Right atrium auricular region (tissue), 2 donors: ENCODE data around the gene TMEM184B. TPM values are rescaled to one million over a fixed set of nuclear protein-coding genes. Genes with fewer than 3 reads are reported as not detected.
A peak's percentile ranks its signal among the peaks of the same experiment; 100 is the strongest.

Experiments
- DNase-seq: peaks from one replicate; pipeline ENCODE4 v3.0.0-alpha.2; 2019; ENCODE audit warnings: low spot score
- H3K27ac ChIP-seq, 2 donors: fragments of 200-600 bp; sonication (generic); 1 replicate in 1 of 2; 2 replicates in 1 of 2; pipeline ENCODE4 v1.5.1; 2016 to 2019
- H3K27me3 ChIP-seq, 2 donors: fragments of 200-600 bp; sonication (generic); one replicate each; pipeline versions ENCODE4 v1.5.1 to v1.6.0; 2017 to 2019
- H3K36me3 ChIP-seq: fragments of 200-600 bp; sonication (generic); one replicate; pipeline ENCODE4 v1.5.1; 2016
- H3K4me1 ChIP-seq, 2 donors: fragments of 200-600 bp; sonication (generic); one replicate each; pipeline versions ENCODE4 v1.5.1 to v1.6.0; 2017 to 2019
- H3K4me3 ChIP-seq, 2 donors: fragments of 200-600 bp; sonication (generic); 1 replicate in 1 of 2; 2 replicates in 1 of 2; pipeline ENCODE4 v1.5.1; 2017 to 2019; ENCODE audit warnings: mild to moderate bottlenecking in 1 of 2, moderate library complexity in 1 of 2
- H3K9me3 ChIP-seq, 2 donors: fragments of 200-600 bp; sonication (generic); one replicate each; pipeline ENCODE4 v1.5.1; 2019
- CTCF ChIP-seq, 2 donors: fragments of 200-600 bp; sonication (generic); IDR thresholded peaks; one replicate each; pipeline ENCODE4 v1.5.1; 2019; ENCODE audit warnings: antibody characterized with exemption in 2 of 2
- total RNA-seq, 2 donors: library from RNA; depleted of rRNA; stranded (reverse); fragments of >200 nt; gene quantifications; one replicate each; pipeline ENCODE4 v1.1.0, GENCODE V29; 2016

The TMEM184B gene
- total RNA-seq = 10 to 100 TPM; 51.2 to 76.1 TPM

GRCh38 chr22:38272373-38273134 is at the start of gene TMEM184B:
TMEM184B (minus strand) TSS chr22:38273010; CDS start chr22:38247961, 25,049 bp downstream.
- no peak for DNase-seq
- peak within 1 kb of the TSS; percentile 99 to 100 for H3K4me3 ChIP-seq
- H3K27me3 ChIP-seq = no peaks in the 10 kb centered on the region
- no peaks in the 10 kb centered on the region for H3K36me3 ChIP-seq
- H3K9me3 ChIP-seq = no peaks in the 10 kb centered on the region
- H3K4me1 ChIP-seq = peaks cover 0 to 49% of the 10 kb centered on the region in 2 donors
- peak within 1 kb of the TSS; percentile 91 to 99 for H3K27ac ChIP-seq
- no peak for TF ChIP-seq CTCF (IDR thresholded peaks at IDR 0.05)

- H3K36me3 ChIP-seq = no peaks in the 10 kb centered on the region
- no peak for TF ChIP-seq CTCF (IDR thresholded peaks at IDR 0.05)
- peaks cover 0 to 18% of the 10 kb centered on the region in 2 donors for H3K4me1 ChIP-seq
- DNase-seq = no peak
- H3K9me3 ChIP-seq = no peaks in the 10 kb centered on the region
- H3K27ac ChIP-seq = no peak overlapping the region
- no peak overlapping the region for H3K4me3 ChIP-seq
- no peaks in the 10 kb centered on the region for H3K27me3 ChIP-seq
Measured at GRCh38 chr22:38320605-38321402, 48.0 kb upstream of the TMEM184B start.

DNA sequence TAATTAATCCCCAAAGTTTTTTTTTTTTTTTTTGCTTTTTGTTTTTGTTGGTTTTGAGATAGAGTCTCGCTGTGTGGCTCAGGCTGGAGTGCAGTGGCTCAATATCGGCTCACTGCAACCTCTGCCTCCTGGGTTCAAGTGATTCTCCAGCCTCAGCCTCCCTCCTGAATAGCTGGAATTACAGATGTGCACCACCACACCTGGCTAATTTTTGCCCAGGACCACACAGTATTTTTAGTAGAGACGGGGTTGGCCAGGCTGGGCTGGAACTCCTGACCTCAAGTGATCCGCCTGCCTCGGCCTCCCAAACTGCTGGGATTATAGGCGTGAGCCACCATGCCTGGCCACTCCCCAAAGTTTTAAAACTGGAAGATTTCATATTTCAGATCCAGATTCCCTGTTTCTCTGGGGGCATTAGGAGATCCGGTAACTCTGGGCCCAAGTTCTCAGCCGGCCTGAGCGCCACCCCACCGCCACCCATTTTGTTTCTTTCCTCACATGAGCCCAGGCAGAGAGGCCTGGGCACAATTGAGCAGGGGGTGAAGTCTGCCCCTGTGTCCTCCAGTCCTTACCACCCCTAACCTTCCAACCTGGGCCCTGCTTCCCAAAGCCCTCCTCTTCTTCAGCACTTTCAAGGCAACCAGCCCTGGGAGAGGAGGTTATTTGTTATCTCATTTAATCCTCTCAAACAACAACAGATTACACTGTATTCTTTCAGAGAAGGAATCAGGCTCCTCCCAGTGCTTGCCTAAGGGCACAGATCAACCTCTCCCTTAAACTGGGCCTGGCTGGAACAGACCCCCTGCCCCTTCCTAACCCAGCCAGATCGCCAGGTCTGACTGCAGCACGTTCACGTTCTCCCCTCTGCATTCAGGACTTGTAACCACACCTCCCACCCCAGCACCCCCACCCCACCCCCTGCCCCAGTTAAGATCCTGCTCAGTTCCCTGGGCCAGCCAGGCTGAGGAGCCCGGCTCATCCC is 46.3 kb upstream of the TMEM184B start:
- Histone ChIP-seq H3K4me3 (no peak overlapping the region), H3K27me3 (no peaks in the 10 kb centered on the region), H3K27ac (peak overlapping the region; percentile 97 to 99), H3K4me1 (peaks cover 0 to 35% of the 10 kb centered on the region in 2 donors), H3K9me3 (no peaks in the 10 kb centered on the region), H3K36me3 (no peaks in the 10 kb centered on the region)
- DNase-seq = no peak
- TF ChIP-seq CTCF (IDR thresholded peaks at IDR 0.05) = no peak

GRCh38 chr22:38317995-38318715 is 45.3 kb upstream of the TMEM184B start:
- Histone ChIP-seq H3K27ac (peak overlapping the region; percentile 97 to 99), H3K27me3 (no peaks in the 10 kb centered on the region), H3K36me3 (no peaks in the 10 kb centered on the region), H3K4me3 (peak overlapping the region in 1 of 2 donors; percentile 58), H3K4me1 (peaks cover 0 to 44% of the 10 kb centered on the region in 2 donors), H3K9me3 (no peaks in the 10 kb centered on the region)
- peak; percentile 95 for DNase-seq
- TF ChIP-seq CTCF (IDR thresholded peaks at IDR 0.05) = no peak
